IMR-90 (cell line): ENCODE data around the gene EXOC5. TPM values are rescaled to one million over a fixed set of nuclear protein-coding genes. Genes with fewer than 3 reads are reported as not detected.

Source experiments
- ATAC-seq: fragments of 200-7000 bp; cut with Tn5 transposase; 2 replicates; pipeline ENCODE4 v1.9.1; 2020; ENCODE audit warnings: low read depth, mild to moderate bottlenecking, moderate library complexity
- BruUV-seq: library from RNA; stranded (reverse); fragments of 400-500 nt; replicated peaks from 2 replicates; lab custom pipeline; 2021; lab: Mats Ljungman, UMichigan
- CTCF ChIA-PET: fragments of 300-600 bp; formaldehyde crosslinking; extraction: SDS; loops from one replicate; lab custom pipeline; 2021; ENCODE audit warnings: antibody characterized with exemption; lab: Yijun Ruan, JAX
- POLR2A ChIA-PET: fragments of 300-600 bp; sonication (Branson Sonifier 250); formaldehyde crosslinking; loops from one replicate; lab custom pipeline; 2022; ENCODE audit warnings: antibody characterized with exemption; ENCODE audit not compliant: unreplicated experiment; lab: Charles Lee
- DNase-seq: peaks from one replicate; pipeline ENCODE4 v3.0.0; 2013
- H2AFZ ChIP-seq: replicated peaks from 2 replicates; pipeline ENCODE3; 2013; ENCODE audit warnings: low read length, mild to moderate bottlenecking; ENCODE audit not compliant: poor library complexity
- H2AK5ac ChIP-seq: 2 replicates; pipeline ENCODE4 v1.6.1; 2013; ENCODE audit warnings: low read depth, low read length, inconsistent platforms
- H2AK9ac ChIP-seq: replicated peaks from 2 replicates; pipeline ENCODE3; 2013; ENCODE audit warnings: mild to moderate bottlenecking, low read depth, low read length, moderate library complexity; ENCODE audit not compliant: poor library complexity
- H2BK120ac ChIP-seq: 2 replicates; pipeline ENCODE4 v1.6.1; 2013; ENCODE audit warnings: low read depth, low read length, inconsistent platforms
- H2BK15ac ChIP-seq: 3 replicates; pipeline ENCODE4 v1.6.1; 2013; ENCODE audit warnings: low read depth, low read length, inconsistent platforms
- H2BK20ac ChIP-seq: 2 replicates; pipeline ENCODE4 v1.6.1; 2013; ENCODE audit warnings: low read depth, mild to moderate bottlenecking, inconsistent platforms, low read length, moderate library complexity
- H2BK5ac ChIP-seq: 2 replicates; pipeline ENCODE4 v1.6.1; 2013; ENCODE audit warnings: mild to moderate bottlenecking, low read depth, low read length, inconsistent platforms; ENCODE audit not compliant: poor library complexity, severe bottlenecking
- H3K14ac ChIP-seq: replicated peaks from 2 replicates; pipeline ENCODE4 v1.6.1; 2013; ENCODE audit warnings: low read depth, low read length, inconsistent platforms
- H3K18ac ChIP-seq: 2 replicates; pipeline ENCODE4 v1.6.1; 2013; ENCODE audit warnings: low read depth, low read length, control low read depth
- H3K23ac ChIP-seq: 2 replicates; pipeline ENCODE4 v1.6.1; 2013; ENCODE audit warnings: low read depth, low read length, inconsistent platforms
- H3K27ac ChIP-seq: 2 replicates; pipeline ENCODE4 v1.5.1; 2013; ENCODE audit warnings: mild to moderate bottlenecking, control low read depth, low read length; ENCODE audit not compliant: insufficient read depth
- H3K27me3 ChIP-seq: 2 replicates; pipeline ENCODE4 v1.6.1; 2013; ENCODE audit warnings: low read length; ENCODE audit not compliant: control insufficient read depth, insufficient read depth
- H3K36me3 ChIP-seq: 2 replicates; pipeline ENCODE4 v1.6.1; 2013; ENCODE audit warnings: low read length, mixed read lengths; ENCODE audit not compliant: control insufficient read depth, insufficient read depth
- H3K4ac ChIP-seq: 2 replicates; pipeline ENCODE4 v1.6.1; 2013; ENCODE audit warnings: low read depth, low read length, inconsistent platforms
- H3K4me1 ChIP-seq: 2 replicates; pipeline ENCODE4 v1.6.1; 2013; ENCODE audit warnings: low read length, mixed read lengths; ENCODE audit not compliant: control insufficient read depth, insufficient read depth
- H3K4me2 ChIP-seq: 2 replicates; pipeline ENCODE4 v1.6.1; 2013; ENCODE audit warnings: low read depth, mild to moderate bottlenecking, control low read depth, low read length, moderate library complexity
- H3K4me3 ChIP-seq: 2 replicates; pipeline ENCODE4 v1.5.1; 2013; ENCODE audit warnings: low read depth, mild to moderate bottlenecking, control low read depth, low read length, moderate library complexity; ENCODE audit not compliant: insufficient read depth
- H3K56ac ChIP-seq: 2 replicates; pipeline ENCODE4 v1.6.1; 2013; ENCODE audit warnings: low read length, inconsistent platforms; ENCODE audit not compliant: insufficient read depth; ENCODE audit errors: extremely low read depth
- H3K79me1 ChIP-seq, 2 experiments: 2 replicates each; pipeline ENCODE4 v1.6.1; 2013; ENCODE audit warnings: low read length in 2 of 2, inconsistent platforms in 1 of 2, low read depth in 1 of 2
- H3K9ac ChIP-seq: 2 replicates; pipeline ENCODE4 v1.6.1; 2013; ENCODE audit warnings: low read depth, low read length, control low read depth
- H3K9me1 ChIP-seq: 2 replicates; pipeline ENCODE4 v1.6.1; 2013; ENCODE audit warnings: low read length, inconsistent platforms; ENCODE audit not compliant: insufficient read depth
- H3K9me3 ChIP-seq: 2 replicates; pipeline ENCODE4 v1.6.1; 2013; ENCODE audit warnings: low read length; ENCODE audit not compliant: control insufficient read depth, insufficient read depth
- H4K20me1 ChIP-seq: 2 replicates; pipeline ENCODE4 v1.6.1; 2013; ENCODE audit warnings: low read length, inconsistent platforms; ENCODE audit not compliant: insufficient read depth
- H4K5ac ChIP-seq: 2 replicates; pipeline ENCODE4 v1.6.1; 2013; ENCODE audit warnings: mild to moderate bottlenecking, low read depth, low read length, control low read depth
- H4K8ac ChIP-seq, 2 experiments: 2 replicates each; pipeline ENCODE4 v1.6.1; 2013; ENCODE audit warnings: low read depth in 2 of 2, low read length in 2 of 2, control low read depth in 1 of 2, inconsistent platforms in 1 of 2
- H4K91ac ChIP-seq: 2 replicates; pipeline ENCODE4 v1.6.1; 2013; ENCODE audit warnings: low read depth, low read length, inconsistent platforms; ENCODE audit not compliant: insufficient read depth
- BHLHE40 ChIP-seq: fragments of 150-350 bp; IDR thresholded peaks from 2 replicates; pipeline ENCODE4 v1.6.1; 2016; ENCODE audit warnings: mild to moderate bottlenecking, low read depth, low read length
- CEBPB ChIP-seq: IDR thresholded peaks from 2 replicates; pipeline ENCODE4 v1.6.1; 2012; ENCODE audit warnings: low read depth, low read length, improper control_type of control experiment
- CHD1 ChIP-seq: IDR thresholded peaks from 2 replicates; pipeline ENCODE4 v1.6.1; 2012; ENCODE audit warnings: low read depth, low read length, improper control_type of control experiment
- FOS ChIP-seq: fragments of 150-350 bp; IDR thresholded peaks from 2 replicates; pipeline ENCODE4 v1.6.1; 2016; ENCODE audit warnings: low read depth, low read length
- MAFK ChIP-seq: IDR thresholded peaks from 2 replicates; pipeline ENCODE4 v1.6.1; 2012; ENCODE audit warnings: low read depth, low read length, improper control_type of control experiment
- MAZ ChIP-seq: IDR thresholded peaks from 2 replicates; pipeline ENCODE4 v1.6.1; 2012; ENCODE audit warnings: low read depth, mild to moderate bottlenecking, low read length, improper control_type of control experiment, moderate library complexity, borderline replicate concordance
- MXI1 ChIP-seq: IDR thresholded peaks from 2 replicates; pipeline ENCODE4 v1.6.1; 2012; ENCODE audit warnings: low read depth, mild to moderate bottlenecking, low read length, moderate library complexity, borderline replicate concordance
- NFE2L2 ChIP-seq: fragments of 150-350 bp; IDR thresholded peaks from 2 replicates; pipeline ENCODE4 v1.6.1; 2016; ENCODE audit warnings: low read depth, mild to moderate bottlenecking, low read length
- POLR2A ChIP-seq: IDR thresholded peaks from 2 replicates; pipeline ENCODE4 v1.6.1; 2012; ENCODE audit warnings: mild to moderate bottlenecking, low read depth, low read length
- RAD21 ChIP-seq: IDR thresholded peaks from 2 replicates; pipeline ENCODE4 v1.6.1; 2012; ENCODE audit warnings: low read length, improper control_type of control experiment
- RCOR1 ChIP-seq: IDR thresholded peaks from 2 replicates; pipeline ENCODE4 v1.6.1; 2012; ENCODE audit warnings: mild to moderate bottlenecking, low read length, improper control_type of control experiment; ENCODE audit not compliant: insufficient replicate concordance
- RFX5 ChIP-seq: IDR thresholded peaks from 2 replicates; pipeline ENCODE4 v1.8.0; 2012; ENCODE audit warnings: low read depth, mild to moderate bottlenecking, low read length, moderate library complexity
- SMC3 ChIP-seq: fragments of 150-350 bp; IDR thresholded peaks from 2 replicates; pipeline ENCODE4 v1.6.1; 2016; ENCODE audit warnings: low read depth, mild to moderate bottlenecking, antibody characterized with exemption, low read length, moderate library complexity
- WGBS, 2 experiments: methylation state at CpG; one replicate each; pipeline versions ENCODE4 v1.1.5 to v1.1.7; 2013; ENCODE audit warnings: missing lambda C conversion rate in 2 of 2; ENCODE audit not compliant: insufficient read length in 1 of 2; ENCODE audit errors: extremely low coverage in 2 of 2; 5-methylcytosine and 5-hydroxymethylcytosine counted together
- dilution Hi-C: fragments of 300-500 bp; cut with HindIII; formaldehyde crosslinking; loops from one replicate; pipeline ENCODE4 v1.14.3; 2018; ENCODE audit warnings: low sequenced_read_pairs; ENCODE audit not compliant: unreplicated experiment
- in situ Hi-C: fragments of 300-500 bp; cut with MboI; formaldehyde crosslinking; loops from 3 replicates; pipeline ENCODE4 v1.14.3; 2019; ENCODE audit warnings: low sequenced_read_pairs, inconsistent platforms, mixed read lengths
- intact Hi-C: fragments of 100-400 bp; cut with micrococcal nuclease; formaldehyde crosslinking; loops from 2 replicates; pipeline ENCODE4 v1.10.0; 2022
- polyA plus RNA-seq, 3 experiments: library from polyadenylated mRNA; depleted of rRNA; stranded (reverse); fragments of >200 nt; gene quantifications; 2 replicates each; pipeline ENCODE4 v1.2.3, GENCODE V29; 2012; ENCODE audit warnings: low replicate concordance in 1 of 3
- total RNA-seq: library from RNA; depleted of rRNA; stranded (reverse); fragments of >200 nt; gene quantifications from 2 replicates; pipeline ENCODE4 v1.2.3, GENCODE V29; 2012
- TF ChIP-seq, protein P1 (sequence below): fragments of 150-350 bp; IDR thresholded peaks from 2 replicates; pipeline ENCODE4 v1.6.1; 2016; ENCODE audit warnings: low read depth, mild to moderate bottlenecking, low read length, moderate library complexity, borderline replicate concordance
- TF ChIP-seq, protein P2 (sequence below): conservative IDR thresholded peaks from 2 replicates; pipeline ENCODE4 v1.5.1; 2012; ENCODE audit warnings: mild to moderate bottlenecking, low read depth, low read length, improper control_type of control experiment
- TF ChIP-seq, protein P3 (sequence below): fragments of 150-350 bp; IDR thresholded peaks from 2 replicates; pipeline ENCODE4 v1.6.1; 2017; ENCODE audit warnings: mild to moderate bottlenecking, antibody characterized with exemption, low read length, low read depth

EXOC5 gene
- total and polyA plus RNA-seq, 2 of the 4 experiments (the other 2 are of a cell fraction): 22.4 to 52.5 TPM

DNA sequence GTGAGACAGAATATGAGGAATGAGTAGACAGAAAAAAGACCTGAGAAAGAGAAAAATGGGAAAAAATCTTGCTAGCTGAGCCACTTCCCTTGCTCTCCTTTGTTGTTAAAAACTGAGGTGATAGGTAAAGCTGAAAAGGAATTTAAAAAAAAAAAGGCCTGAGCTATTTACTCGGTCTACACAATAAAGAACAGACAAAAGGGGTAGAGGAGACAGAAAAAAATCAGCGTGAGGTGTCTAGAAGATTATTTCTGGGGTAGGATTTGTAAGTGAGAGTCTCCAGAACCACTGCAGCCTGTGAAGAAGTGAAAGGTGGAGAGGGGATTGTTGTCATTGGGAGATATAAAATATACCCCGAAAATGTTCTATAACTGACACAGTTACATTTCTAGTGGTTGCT, 98.8 kb downstream of the EXOC5 start:
- no peak overlapping the region for H2AK5ac ChIP-seq
- TF ChIP-seq CHD1 (no peak), RCOR1 (no peak), MXI1 (no peak), POLR2A (no peak), MAZ (no peak), RAD21 (no peak), BHLHE40 (no peak), NFE2L2 (no peak), RFX5 (no peak), SMC3 (no peak), FOS (no peak), MAFK (no peak), CEBPB (no peak)
- TF ChIP-seq, protein P1, sequence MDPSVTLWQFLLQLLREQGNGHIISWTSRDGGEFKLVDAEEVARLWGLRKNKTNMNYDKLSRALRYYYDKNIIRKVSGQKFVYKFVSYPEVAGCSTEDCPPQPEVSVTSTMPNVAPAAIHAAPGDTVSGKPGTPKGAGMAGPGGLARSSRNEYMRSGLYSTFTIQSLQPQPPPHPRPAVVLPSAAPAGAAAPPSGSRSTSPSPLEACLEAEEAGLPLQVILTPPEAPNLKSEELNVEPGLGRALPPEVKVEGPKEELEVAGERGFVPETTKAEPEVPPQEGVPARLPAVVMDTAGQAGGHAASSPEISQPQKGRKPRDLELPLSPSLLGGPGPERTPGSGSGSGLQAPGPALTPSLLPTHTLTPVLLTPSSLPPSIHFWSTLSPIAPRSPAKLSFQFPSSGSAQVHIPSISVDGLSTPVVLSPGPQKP: no peak
- TF ChIP-seq, protein P2, sequence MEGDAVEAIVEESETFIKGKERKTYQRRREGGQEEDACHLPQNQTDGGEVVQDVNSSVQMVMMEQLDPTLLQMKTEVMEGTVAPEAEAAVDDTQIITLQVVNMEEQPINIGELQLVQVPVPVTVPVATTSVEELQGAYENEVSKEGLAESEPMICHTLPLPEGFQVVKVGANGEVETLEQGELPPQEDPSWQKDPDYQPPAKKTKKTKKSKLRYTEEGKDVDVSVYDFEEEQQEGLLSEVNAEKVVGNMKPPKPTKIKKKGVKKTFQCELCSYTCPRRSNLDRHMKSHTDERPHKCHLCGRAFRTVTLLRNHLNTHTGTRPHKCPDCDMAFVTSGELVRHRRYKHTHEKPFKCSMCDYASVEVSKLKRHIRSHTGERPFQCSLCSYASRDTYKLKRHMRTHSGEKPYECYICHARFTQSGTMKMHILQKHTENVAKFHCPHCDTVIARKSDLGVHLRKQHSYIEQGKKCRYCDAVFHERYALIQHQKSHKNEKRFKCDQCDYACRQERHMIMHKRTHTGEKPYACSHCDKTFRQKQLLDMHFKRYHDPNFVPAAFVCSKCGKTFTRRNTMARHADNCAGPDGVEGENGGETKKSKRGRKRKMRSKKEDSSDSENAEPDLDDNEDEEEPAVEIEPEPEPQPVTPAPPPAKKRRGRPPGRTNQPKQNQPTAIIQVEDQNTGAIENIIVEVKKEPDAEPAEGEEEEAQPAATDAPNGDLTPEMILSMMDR: no peak
- TF ChIP-seq, protein P3, sequence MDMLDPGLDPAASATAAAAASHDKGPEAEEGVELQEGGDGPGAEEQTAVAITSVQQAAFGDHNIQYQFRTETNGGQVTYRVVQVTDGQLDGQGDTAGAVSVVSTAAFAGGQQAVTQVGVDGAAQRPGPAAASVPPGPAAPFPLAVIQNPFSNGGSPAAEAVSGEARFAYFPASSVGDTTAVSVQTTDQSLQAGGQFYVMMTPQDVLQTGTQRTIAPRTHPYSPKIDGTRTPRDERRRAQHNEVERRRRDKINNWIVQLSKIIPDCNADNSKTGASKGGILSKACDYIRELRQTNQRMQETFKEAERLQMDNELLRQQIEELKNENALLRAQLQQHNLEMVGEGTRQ: no peak
- H4K8ac ChIP-seq: no peak overlapping the region
- no peak overlapping the region for H3K23ac ChIP-seq
- ATAC-seq (no peak), DNase-seq (no peak)
- H2BK5ac ChIP-seq: no peak overlapping the region
- H3K9ac ChIP-seq: no peak overlapping the region
- no peak overlapping the region for H3K18ac ChIP-seq
- H4K20me1 ChIP-seq: no peaks in the 10 kb centered on the region
- H2BK20ac ChIP-seq: no peak overlapping the region
- no peak overlapping the region for H3K4ac ChIP-seq
- H3K36me3 ChIP-seq: no peaks in the 10 kb centered on the region
- H2BK120ac ChIP-seq: no peak overlapping the region
- no TSS peak for BruUV-seq
- H3K56ac ChIP-seq: no peak overlapping the region
- H3K14ac ChIP-seq: no peak overlapping the region
- H3K4me1 ChIP-seq: no peaks in the 10 kb centered on the region
- H3K4me2 ChIP-seq: no peak overlapping the region
- no peak overlapping the region for H4K5ac ChIP-seq
- H2BK15ac ChIP-seq: no peak overlapping the region
- dilution Hi-C loops: no loop called here
- H3K4me3 ChIP-seq: no peak overlapping the region
- ChIA-PET CTCF (no interaction called here), POLR2A (no interaction called here)
- H3K79me1 ChIP-seq: no peaks in the 10 kb centered on the region
- no peak overlapping the region for H2AFZ ChIP-seq
- no peak overlapping the region for H3K27ac ChIP-seq
- H3K9me3 ChIP-seq: no peaks in the 10 kb centered on the region
- in situ Hi-C loops: no loop called here
- intact Hi-C loops: no loop called here
- WGBS, 2 experiments: no CpG with 5 or more reads among the region's 3 CpGs
- no peaks in the 10 kb centered on the region for H3K9me1 ChIP-seq
- no peak overlapping the region for H2AK9ac ChIP-seq
- H3K27me3 ChIP-seq: peaks cover 2% of the 10 kb centered on the region
- H4K91ac ChIP-seq: no peak overlapping the region
